Tibial nerve (tissue), 4 donors: ENCODE results near the gene ADAMTS2. TPM values are rescaled to one million over a fixed set of nuclear protein-coding genes. Genes with fewer than 3 reads are reported as not detected.

Experiments
- DNase-seq, 2 donors: peaks; one replicate each; pipeline ENCODE4 v3.0.0-alpha.2; 2019; ENCODE audit warnings: low spot score in 2 of 2
- H3K27ac ChIP-seq, 4 donors: fragments of 200-600 bp; sonication (generic) in 3 of 4; one replicate each; pipeline ENCODE4 v1.5.1; 2017 to 2019; ENCODE audit warnings: mild to moderate bottlenecking in 1 of 4
- H3K27me3 ChIP-seq, 2 donors: fragments of 200-600 bp; sonication (generic) in 1 of 2; one replicate each; pipeline versions ENCODE4 v1.5.1 to v1.6.0; 2017 to 2019
- H3K36me3 ChIP-seq, 3 donors: fragments of 200-600 bp; sonication (generic); one replicate each; pipeline ENCODE4 v1.5.1; 2018 to 2019
- H3K4me1 ChIP-seq, 4 donors: fragments of 200-600 bp; sonication (generic) in 3 of 4; one replicate each; pipeline ENCODE4 v1.5.1; 2017 to 2019
- H3K4me3 ChIP-seq, 4 donors: fragments of 200-600 bp; sonication (generic) in 3 of 4; one replicate each; pipeline ENCODE4 v1.5.1; 2017 to 2019; ENCODE audit warnings: mild to moderate bottlenecking in 1 of 4, moderate library complexity in 1 of 4
- H3K9me3 ChIP-seq, 4 donors: fragments of 200-600 bp; sonication (generic) in 3 of 4; one replicate each; pipeline ENCODE4 v1.5.1; 2017 to 2019
- CTCF ChIP-seq, 5 experiments: fragments of 200-600 bp in 3 of 5; fragments of 450-650 bp in 2 of 5; sonication (generic) in 3 of 5; IDR thresholded peaks; one replicate each; pipeline ENCODE4 v1.5.1; 2016 to 2019; ENCODE audit warnings: antibody characterized with exemption in 5 of 5, mild to moderate bottlenecking in 3 of 5, moderate library complexity in 2 of 5
- EP300 ChIP-seq, 2 donors: sonication (generic); formaldehyde crosslinking; IDR thresholded peaks; one replicate each; pipeline ENCODE4 v1.6.1; 2017; ENCODE audit warnings: antibody characterized with exemption in 2 of 2, mild to moderate bottlenecking in 1 of 2
- POLR2A ChIP-seq, 2 donors: fragments of 450-650 bp; IDR thresholded peaks; one replicate each; pipeline ENCODE4 v1.6.1; 2017; ENCODE audit warnings: antibody characterized with exemption in 2 of 2, mild to moderate bottlenecking in 2 of 2, moderate library complexity in 2 of 2
- WGBS, 2 donors: methylation state at CpG; one replicate each; pipeline ENCODE4 v1.1.5; 2018; 5-methylcytosine and 5-hydroxymethylcytosine counted together
- total RNA-seq, 4 donors: library from RNA; depleted of rRNA; stranded (reverse); fragments of >200 nt; gene quantifications; one replicate each; pipeline ENCODE4 v1.1.0, GENCODE V29; 2016

Gene ADAMTS2
- total RNA-seq, 4 donors from 2014 or later: 23.2 to 58.8 (median 47.2) TPM

- Histone ChIP-seq H3K4me1 (peaks cover 0 to 14% (median 6%) of the 10 kb centered on the region in 4 donors), H3K4me3 (no peak overlapping the region), H3K36me3 (peaks cover 0 to 10% (median 0%) of the 10 kb centered on the region in 3 donors), H3K9me3 (peaks cover 0 to 10% (median 0%) of the 10 kb centered on the region in 4 donors), H3K27me3 (no peaks in the 10 kb centered on the region), H3K27ac (no peak overlapping the region)
- no peak for DNase-seq
- TF ChIP-seq CTCF (IDR thresholded peaks at IDR 0.05): no peak
- no peak for TF ChIP-seq EP300 (IDR thresholded peaks at IDR 0.05)
- no peak for TF ChIP-seq POLR2A (IDR thresholded peaks at IDR 0.05)
- 87 to 88% methylated on average over 10 to 14 of the region's 15 CpGs for WGBS, 2 donors
Measured at GRCh38 chr5:179165421-179166170, 179.7 kb downstream of the ADAMTS2 start.

DNA sequence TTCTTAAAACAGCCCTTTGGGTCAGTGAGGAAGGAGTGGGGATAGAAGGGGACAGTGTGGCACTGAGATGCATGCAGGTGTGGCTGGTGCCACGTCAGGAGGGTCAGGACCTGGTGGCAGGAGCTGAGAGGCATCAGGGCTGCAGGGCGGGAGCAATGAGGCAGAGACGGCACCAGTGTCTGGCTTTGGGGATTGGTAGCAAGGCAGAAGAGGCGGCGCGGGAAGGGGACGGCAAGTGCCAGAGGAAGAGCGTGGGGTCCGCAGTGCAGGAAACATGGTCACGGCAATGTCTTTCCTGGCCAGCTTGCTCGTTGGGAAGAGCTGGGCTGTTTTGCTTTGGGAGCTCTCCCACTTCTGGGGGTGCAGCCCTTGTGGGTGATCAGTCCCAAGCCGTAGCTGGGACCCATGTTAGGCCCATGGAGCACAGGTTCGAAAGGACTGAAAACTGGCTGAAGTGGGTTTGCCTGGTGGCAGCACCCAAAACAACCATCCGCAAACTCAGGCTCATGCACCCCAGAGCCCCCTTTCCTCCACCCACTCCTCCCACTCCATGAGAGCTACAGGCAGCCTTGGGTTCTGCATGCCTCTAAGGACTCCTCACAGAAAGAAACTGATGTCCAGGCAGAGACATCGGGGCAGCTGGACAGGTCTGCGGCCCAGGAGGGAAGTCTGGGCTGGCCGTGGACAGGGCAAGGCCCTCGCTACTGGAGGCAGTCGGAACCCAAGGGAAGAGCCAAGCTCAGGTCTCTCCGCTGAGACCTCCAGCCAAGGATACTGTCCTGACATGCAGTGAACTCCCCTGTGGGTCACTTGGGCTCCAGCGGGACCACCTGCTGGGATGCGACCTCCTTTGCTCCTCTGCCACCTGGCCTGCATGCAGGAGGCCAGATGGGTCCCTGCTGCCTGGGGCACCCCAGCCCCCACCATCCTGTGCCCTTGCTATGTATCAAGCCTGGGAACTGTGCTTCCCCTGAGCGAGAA lies 180.6 kb downstream of the ADAMTS2 start:
- WGBS, 2 donors: 85 to 90% methylated on average over 22 to 23 of the region's 23 CpGs
- no peaks in the 10 kb centered on the region for H3K27me3 ChIP-seq
- no peak for DNase-seq
- H3K36me3 ChIP-seq: peaks cover 0 to 10% (median 0%) of the 10 kb centered on the region in 3 donors
- no peak overlapping the region for H3K27ac ChIP-seq
- peaks cover 0 to 14% (median 6%) of the 10 kb centered on the region in 4 donors for H3K4me1 ChIP-seq
- TF ChIP-seq POLR2A (IDR thresholded peaks at IDR 0.05): no peak
- TF ChIP-seq CTCF (IDR thresholded peaks at IDR 0.05): no peak
- TF ChIP-seq EP300 (IDR thresholded peaks at IDR 0.05): no peak
- H3K9me3 ChIP-seq: peaks cover 0 to 10% (median 0%) of the 10 kb centered on the region in 4 donors
- H3K4me3 ChIP-seq: no peak overlapping the region

- H3K9me3 ChIP-seq: peaks cover 0 to 10% (median 0%) of the 10 kb centered on the region in 4 donors
- no peak overlapping the region for H3K4me3 ChIP-seq
- WGBS, 2 donors: 86 to 87% methylated on average over 15 of the region's 15 CpGs
- TF ChIP-seq POLR2A (IDR thresholded peaks at IDR 0.05): no peak
- TF ChIP-seq CTCF (IDR thresholded peaks at IDR 0.05): no peak
- TF ChIP-seq EP300 (IDR thresholded peaks at IDR 0.05): no peak
- DNase-seq: no peak
- H3K27ac ChIP-seq: no peak overlapping the region
- no peaks in the 10 kb centered on the region for H3K27me3 ChIP-seq
- H3K4me1 ChIP-seq: peaks cover 0 to 14% (median 6%) of the 10 kb centered on the region in 4 donors
- H3K36me3 ChIP-seq: peaks cover 0 to 15% (median 0%) of the 10 kb centered on the region in 3 donors
Measured at GRCh38 chr5:179163236-179164155, 181.8 kb downstream of the ADAMTS2 start.

DNA sequence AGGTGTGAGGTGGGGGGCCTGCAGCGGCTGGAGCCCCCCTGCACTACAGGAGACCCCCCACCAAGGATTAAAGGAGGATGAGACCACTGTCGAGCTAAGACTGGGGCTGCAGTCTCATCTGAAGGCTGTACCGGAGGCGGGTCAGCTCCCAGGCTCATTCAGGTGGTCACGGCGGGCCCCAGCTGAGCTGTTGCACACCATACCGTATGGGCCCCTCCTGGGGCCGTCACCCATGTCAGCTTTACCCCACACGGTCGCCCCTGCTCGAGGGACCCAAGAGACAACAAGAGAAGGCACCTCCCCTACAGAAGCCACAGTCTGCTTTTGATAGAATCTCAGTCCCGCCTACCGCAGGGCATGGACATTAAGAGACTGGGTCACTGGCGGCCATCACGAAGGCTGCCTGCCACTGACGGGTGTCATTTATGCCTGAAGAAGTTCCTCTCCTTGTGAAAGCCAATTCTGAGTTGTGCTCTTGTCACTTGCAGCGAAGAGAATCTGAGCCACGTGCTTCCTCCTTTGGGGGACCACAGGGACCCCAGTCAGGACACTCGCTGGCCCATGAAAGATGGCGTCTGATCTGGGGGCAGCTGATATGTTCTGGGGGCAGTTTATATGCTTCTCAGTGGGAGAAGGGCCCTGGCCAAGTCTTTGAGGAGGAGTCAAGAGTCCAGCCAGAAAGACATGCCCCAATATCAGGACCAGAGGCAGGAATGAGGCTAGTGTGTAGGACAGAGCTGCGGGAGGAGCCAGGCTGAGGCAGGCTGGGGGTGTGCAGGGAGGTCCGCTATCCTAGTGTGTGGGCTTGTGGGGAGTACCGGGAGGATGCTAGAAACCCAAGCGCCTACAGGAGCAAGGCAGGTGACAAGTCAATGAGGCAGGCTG lies 182.7 kb downstream of the ADAMTS2 start:
- H3K27me3 ChIP-seq: no peaks in the 10 kb centered on the region
- 92 to 93% methylated on average over 16 to 20 of the region's 24 CpGs for WGBS, 2 donors
- TF ChIP-seq POLR2A (IDR thresholded peaks at IDR 0.05): no peak
- TF ChIP-seq EP300 (IDR thresholded peaks at IDR 0.05): no peak
- TF ChIP-seq CTCF (IDR thresholded peaks at IDR 0.05): no peak
- H3K4me3 ChIP-seq: no peak overlapping the region
- H3K36me3 ChIP-seq: peaks cover 0 to 18% (median 0%) of the 10 kb centered on the region in 3 donors
- DNase-seq: no peak
- peaks cover 0 to 10% (median 0%) of the 10 kb centered on the region in 4 donors for H3K9me3 ChIP-seq
- H3K27ac ChIP-seq: no peak overlapping the region
- H3K4me1 ChIP-seq: peaks cover 0 to 12% (median 6%) of the 10 kb centered on the region in 4 donors
